Fibroblast of lung (primary cell): Measurements from ENCODE around the gene OR13A1. TPM values are rescaled to one million over a fixed set of nuclear protein-coding genes. Genes with fewer than 3 reads are reported as not detected.
"Not testable (repeated sequence)": the region's sequence is repeated elsewhere in the genome, so short reads cannot be mapped to it uniquely, and the experiment has no call there.

ENCODE experiments used
- DNase-seq, 2 donors: peaks; one replicate each; pipeline versions ENCODE4 v3.0.0 to v3.0.0-alpha.2; 2010; ENCODE audit warnings: low read depth in 2 of 2
- H2AFZ ChIP-seq: 2 replicates; pipeline ENCODE4 v1.5.1; 2012; ENCODE audit warnings: low read length, control low read depth, inconsistent platforms
- H3K27ac ChIP-seq: 2 replicates; pipeline ENCODE4 v1.5.1; 2011; ENCODE audit warnings: low read length, control low read depth; ENCODE audit not compliant: insufficient read depth
- H3K27me3 ChIP-seq: 2 replicates; pipeline ENCODE4 v1.5.1; 2011; ENCODE audit warnings: mild to moderate bottlenecking, low read length; ENCODE audit not compliant: control insufficient read depth, insufficient read depth
- H3K36me3 ChIP-seq: 2 replicates; pipeline ENCODE4 v1.5.1; 2011; ENCODE audit warnings: low read length; ENCODE audit not compliant: control insufficient read depth, insufficient read depth
- H3K4me1 ChIP-seq: 2 replicates; pipeline ENCODE4 v1.5.1; 2011; ENCODE audit warnings: low read length; ENCODE audit not compliant: control insufficient read depth, insufficient read depth; ENCODE audit errors: extremely low read depth
- H3K4me2 ChIP-seq: 2 replicates; pipeline ENCODE4 v1.5.1; 2011; ENCODE audit warnings: low read length, control low read depth; ENCODE audit not compliant: insufficient read depth; ENCODE audit errors: extremely low read depth
- H3K4me3 ChIP-seq, 4 experiments: fragments of 200-600 bp in 1 of 4; sonication (generic) in 1 of 4; replicated peaks in 1 of 4; 2 replicates each; pipeline ENCODE4 v1.5.1; 2011 to 2016; ENCODE audit warnings: low read length in 4 of 4, low read depth in 3 of 4, mild to moderate bottlenecking in 3 of 4, control low read depth in 2 of 4, inconsistent platforms in 1 of 4, mixed read lengths in 1 of 4; ENCODE audit not compliant: insufficient read depth in 1 of 4; ENCODE audit errors: control extremely low read depth in 1 of 4
- H3K79me2 ChIP-seq: 2 replicates; pipeline ENCODE4 v1.5.1; 2012; ENCODE audit warnings: mild to moderate bottlenecking, low read length, inconsistent platforms; ENCODE audit not compliant: control insufficient read depth, insufficient read depth
- H3K9ac ChIP-seq: 2 replicates; pipeline ENCODE4 v1.5.1; 2011; ENCODE audit warnings: mild to moderate bottlenecking, low read length, control low read depth; ENCODE audit not compliant: insufficient read depth
- H3K9me3 ChIP-seq: 2 replicates; pipeline ENCODE4 v1.5.1; 2012; ENCODE audit warnings: low read depth, low read length; ENCODE audit not compliant: control insufficient read depth, insufficient read depth
- H4K20me1 ChIP-seq: 2 replicates; pipeline ENCODE4 v1.5.1; 2011; ENCODE audit warnings: low read length; ENCODE audit not compliant: control insufficient read depth, insufficient read depth; ENCODE audit errors: extremely low read depth
- EZH2 ChIP-seq: IDR thresholded peaks from 2 replicates; pipeline ENCODE4 v1.5.1; 2012; ENCODE audit warnings: low read length, control low read depth, mild to moderate bottlenecking; ENCODE audit errors: missing control alignments
- polyA plus RNA-seq, 2 donors: library from polyadenylated mRNA; depleted of rRNA in 1 of 2; stranded (reverse) in 1 of 2; unstranded in 1 of 2; fragments of >200 nt; gene quantifications; 2 replicates each; pipeline ENCODE4 v1.2.1, GENCODE V29; 2011 to 2012; ENCODE audit warnings: missing spikeins in 1 of 2
- total RNA-seq: library from RNA; depleted of rRNA; stranded (reverse); fragments of >200 nt; gene quantifications from 2 replicates; pipeline ENCODE4 v1.2.1, GENCODE V29; 2014
- TF ChIP-seq, protein P1 (sequence below), 2 donors: IDR thresholded peaks in 1 of 2; conservative IDR thresholded peaks in 1 of 2; 1 replicate in 1 of 2; 2 replicates in 1 of 2; pipeline ENCODE4 v1.5.1; 2011 to 2012; ENCODE audit warnings: low read length in 2 of 2, control low read depth in 1 of 2, inconsistent platforms in 1 of 2, low read depth in 1 of 2, mild to moderate bottlenecking in 1 of 2

OR13A1 gene
- total and polyA plus RNA-seq, 2 donors (not counting 1 experiment from before 2014, with no cell fraction given) = not detected

DNA sequence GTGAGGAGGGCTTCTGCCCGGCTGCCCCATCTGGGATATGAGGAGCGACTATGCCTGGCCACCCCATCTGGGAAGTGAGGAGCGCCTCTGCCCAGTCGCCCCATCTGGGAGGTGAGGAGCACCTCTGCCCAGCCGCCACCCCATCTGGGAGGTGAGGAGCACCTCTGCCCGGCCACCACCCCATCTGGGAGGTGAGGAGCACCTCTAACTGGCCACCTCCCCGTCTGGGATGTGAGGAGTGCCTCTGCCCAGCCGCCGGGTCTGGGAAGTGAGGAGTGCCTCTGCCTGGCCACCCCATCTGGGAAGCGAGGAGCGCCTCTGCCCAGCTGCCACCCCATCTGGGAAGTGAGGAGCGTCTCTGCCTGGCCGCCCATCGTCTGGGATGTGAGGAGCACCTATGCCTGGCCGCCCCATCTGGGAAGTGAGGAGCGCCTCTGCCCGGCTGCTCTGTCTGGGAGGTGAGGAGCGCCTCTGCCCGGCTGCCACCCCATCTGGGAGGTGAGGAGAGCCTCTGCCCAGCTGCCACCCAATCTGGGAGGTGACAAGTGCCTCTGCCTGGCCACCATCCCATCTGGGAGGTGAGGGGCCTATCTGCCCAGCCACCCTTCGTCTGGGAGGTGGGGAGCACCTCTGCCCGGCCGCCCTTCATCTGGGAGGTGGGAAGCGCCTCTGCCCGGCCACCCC lies 31.4 kb upstream of the OR13A1 start:
- not testable (repeated sequence) for H3K4me1 ChIP-seq, H3K27ac ChIP-seq, DNase-seq, H3K27me3 ChIP-seq, H4K20me1 ChIP-seq, H3K36me3 ChIP-seq, H3K4me3 ChIP-seq, H3K4me2 ChIP-seq, H3K9ac ChIP-seq, H3K79me2 ChIP-seq, H2AFZ ChIP-seq, H3K9me3 ChIP-seq

DNA sequence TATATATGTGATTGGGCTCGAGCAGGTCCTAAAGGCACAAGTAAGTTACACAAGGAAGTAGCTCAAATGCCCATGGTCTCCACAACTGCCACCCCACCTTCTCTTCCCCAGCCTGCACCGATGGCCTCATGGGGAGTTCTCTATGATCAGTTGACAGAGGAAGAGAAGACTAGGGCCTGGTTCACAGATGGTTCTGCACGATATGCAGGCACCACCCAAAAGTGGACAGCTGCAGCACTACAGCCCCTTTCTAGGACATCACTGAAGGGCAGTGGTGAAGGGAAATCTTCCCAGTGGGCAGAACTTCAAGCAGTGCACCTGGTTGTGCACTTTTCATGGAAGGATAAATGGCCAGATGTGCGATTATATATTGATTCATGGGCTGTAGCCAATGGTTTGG lies 25.0 kb upstream of the OR13A1 start:
- not testable (repeated sequence) for H3K4me1 ChIP-seq, H3K9me3 ChIP-seq, H3K36me3 ChIP-seq, H3K27ac ChIP-seq, H3K4me3 ChIP-seq, H3K27me3 ChIP-seq, H3K9ac ChIP-seq, H2AFZ ChIP-seq, H3K79me2 ChIP-seq, DNase-seq, H3K4me2 ChIP-seq, H4K20me1 ChIP-seq

DNA sequence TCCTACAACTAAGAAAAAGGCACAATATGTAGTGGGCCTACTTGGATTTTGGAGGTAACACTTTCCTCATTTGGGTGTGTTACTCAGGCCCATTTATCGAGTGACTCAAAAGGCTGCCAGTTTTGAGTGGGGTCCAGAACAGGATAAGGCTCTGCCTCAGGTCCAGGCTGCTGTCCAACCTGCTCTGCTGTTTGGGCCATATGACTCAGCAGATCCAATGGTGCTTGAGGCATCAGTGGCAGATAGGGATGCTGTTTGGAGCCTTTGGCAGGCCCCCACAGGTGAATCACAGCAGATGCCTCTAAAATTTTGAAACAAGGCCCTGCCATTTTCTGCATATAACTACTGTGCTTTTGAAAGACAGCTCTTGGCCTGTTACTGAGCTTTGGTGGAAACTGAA lies 24.5 kb upstream of the OR13A1 start:
- Histone ChIP-seq H3K4me1 (no peaks in the 10 kb centered on the region), H3K4me3 (no peak overlapping the region), H3K79me2 (no peaks in the 10 kb centered on the region), H3K36me3 (no peaks in the 10 kb centered on the region), H2AFZ (no peak overlapping the region), H3K9ac (no peak overlapping the region), H3K27me3 (no peaks in the 10 kb centered on the region), H3K27ac (no peak overlapping the region), H3K9me3 (no peaks in the 10 kb centered on the region), H4K20me1 (no peaks in the 10 kb centered on the region), H3K4me2 (no peak overlapping the region)
- DNase-seq = no peak
- TF ChIP-seq EZH2 = no peak
- TF ChIP-seq, protein P1, sequence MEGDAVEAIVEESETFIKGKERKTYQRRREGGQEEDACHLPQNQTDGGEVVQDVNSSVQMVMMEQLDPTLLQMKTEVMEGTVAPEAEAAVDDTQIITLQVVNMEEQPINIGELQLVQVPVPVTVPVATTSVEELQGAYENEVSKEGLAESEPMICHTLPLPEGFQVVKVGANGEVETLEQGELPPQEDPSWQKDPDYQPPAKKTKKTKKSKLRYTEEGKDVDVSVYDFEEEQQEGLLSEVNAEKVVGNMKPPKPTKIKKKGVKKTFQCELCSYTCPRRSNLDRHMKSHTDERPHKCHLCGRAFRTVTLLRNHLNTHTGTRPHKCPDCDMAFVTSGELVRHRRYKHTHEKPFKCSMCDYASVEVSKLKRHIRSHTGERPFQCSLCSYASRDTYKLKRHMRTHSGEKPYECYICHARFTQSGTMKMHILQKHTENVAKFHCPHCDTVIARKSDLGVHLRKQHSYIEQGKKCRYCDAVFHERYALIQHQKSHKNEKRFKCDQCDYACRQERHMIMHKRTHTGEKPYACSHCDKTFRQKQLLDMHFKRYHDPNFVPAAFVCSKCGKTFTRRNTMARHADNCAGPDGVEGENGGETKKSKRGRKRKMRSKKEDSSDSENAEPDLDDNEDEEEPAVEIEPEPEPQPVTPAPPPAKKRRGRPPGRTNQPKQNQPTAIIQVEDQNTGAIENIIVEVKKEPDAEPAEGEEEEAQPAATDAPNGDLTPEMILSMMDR (conservative IDR thresholded peaks at IDR 0.05 in 1 of 2, IDR thresholded peaks at IDR 0.05 in 1 of 2; ENCODE audit: low read depth in 1 of 2, low read length in 2 of 2) = no peak

DNA sequence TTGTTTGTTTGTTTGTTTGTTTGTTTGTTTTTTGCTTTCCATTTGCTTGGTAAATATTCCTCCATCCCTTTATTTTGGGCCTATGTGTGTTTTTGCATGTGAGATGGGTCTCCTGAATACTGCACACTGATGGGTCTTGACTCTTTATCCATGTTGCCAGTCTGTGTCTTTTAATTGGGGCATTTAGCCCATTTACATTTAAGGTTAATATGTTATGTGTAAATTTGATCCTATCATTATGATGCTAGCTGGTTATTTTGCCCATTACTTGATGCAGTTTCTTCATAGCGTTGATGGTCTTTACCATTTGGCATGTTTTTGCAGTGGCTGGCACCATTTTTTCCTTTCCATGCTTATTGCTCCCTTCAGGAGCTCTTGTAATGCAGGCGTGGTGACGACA lies 16.4 kb upstream of the OR13A1 start:
- H3K79me2 ChIP-seq, H3K9me3 ChIP-seq, H3K4me2 ChIP-seq, DNase-seq, H2AFZ ChIP-seq, H3K36me3 ChIP-seq, H4K20me1 ChIP-seq, H3K27ac ChIP-seq, H3K4me3 ChIP-seq, H3K9ac ChIP-seq, H3K4me1 ChIP-seq, H3K27me3 ChIP-seq: not testable (repeated sequence)

DNA sequence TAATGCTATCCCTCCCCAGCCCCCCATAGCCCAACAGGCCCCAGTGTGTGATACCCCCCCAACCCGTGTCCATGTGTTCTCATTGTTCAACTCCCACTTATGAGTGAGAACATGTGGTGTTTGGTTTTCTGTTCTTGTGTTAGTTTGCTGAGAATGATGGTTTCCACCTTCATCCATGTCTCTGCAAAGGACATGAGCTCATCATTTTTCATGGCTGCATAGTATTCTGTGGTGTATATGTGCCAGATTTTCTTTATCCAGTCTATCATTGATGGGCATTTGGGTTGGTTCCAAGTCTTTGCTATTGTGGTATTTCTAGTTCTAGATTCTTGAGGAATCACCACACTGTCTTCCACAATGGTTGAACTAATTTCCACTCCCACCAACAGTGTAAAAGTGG lies 11.5 kb upstream of the OR13A1 start:
- H3K27me3 ChIP-seq, H4K20me1 ChIP-seq, H3K9ac ChIP-seq, H3K36me3 ChIP-seq, H3K79me2 ChIP-seq, H3K27ac ChIP-seq, H2AFZ ChIP-seq, DNase-seq, H3K4me2 ChIP-seq, H3K4me3 ChIP-seq, H3K9me3 ChIP-seq, H3K4me1 ChIP-seq: not testable (repeated sequence)
